Activated CD8-positive, alpha-beta memory T cell treated with anti-CD3 and anti-CD28 coated beads, Interleukin-2, amount 50 U/mL, for 24 hours (primary cell): ENCODE data around the gene CDH4.

Experiments
- DNase-seq: peaks from one replicate; pipeline ENCODE4 v3.0.0-alpha.2; 2020; ENCODE audit errors: extremely low read depth

CDH4 gene

DNA sequence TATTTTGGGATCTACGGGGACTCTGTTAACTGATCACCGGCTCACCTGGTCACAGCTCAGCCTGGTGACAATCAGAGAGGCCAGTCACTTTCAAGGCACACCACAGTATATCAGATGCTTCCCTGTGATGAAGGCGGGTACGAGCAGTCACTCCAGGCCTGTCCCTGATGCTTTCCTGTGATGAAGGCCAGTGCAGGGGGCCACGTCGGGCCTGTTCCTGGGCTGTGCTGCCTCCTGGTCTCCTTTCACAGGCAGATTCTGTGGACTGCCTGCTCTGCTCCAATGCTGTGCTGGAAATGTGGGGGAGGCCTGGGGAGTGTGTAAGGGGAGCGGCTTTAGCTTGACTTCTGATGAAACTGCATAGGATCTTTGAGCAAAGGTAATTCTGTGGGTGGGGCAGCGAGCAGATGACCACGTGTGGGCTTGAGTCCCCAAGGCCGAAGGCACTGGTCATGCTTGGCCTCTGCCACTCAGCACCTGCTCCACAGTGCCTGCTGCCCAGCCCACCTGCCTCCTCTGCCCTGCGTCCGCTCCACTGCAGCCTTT is 441.1 kb downstream of the CDH4 start:
- DNase-seq: no peak

DNA sequence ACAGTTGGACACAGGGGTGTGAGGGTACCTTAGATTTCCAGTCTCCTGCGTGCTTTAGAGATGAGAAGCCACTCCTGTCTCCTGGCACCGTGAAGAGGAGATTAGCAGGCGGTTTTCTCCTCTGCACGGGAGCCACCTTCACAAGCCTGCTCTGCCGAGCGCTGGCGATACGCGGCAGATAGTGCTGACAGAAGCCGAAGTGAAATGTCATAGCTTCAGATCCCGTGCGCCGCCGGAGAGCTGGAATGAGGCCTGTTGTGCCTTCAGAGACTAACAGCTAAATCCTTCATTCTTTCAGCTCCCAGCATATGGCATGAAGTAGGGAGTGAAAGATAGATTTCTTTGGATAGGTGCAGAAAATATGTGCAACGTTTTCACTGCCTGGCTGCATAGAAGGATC is 442.6 kb downstream of the CDH4 start:
- DNase-seq: no peak

DNA sequence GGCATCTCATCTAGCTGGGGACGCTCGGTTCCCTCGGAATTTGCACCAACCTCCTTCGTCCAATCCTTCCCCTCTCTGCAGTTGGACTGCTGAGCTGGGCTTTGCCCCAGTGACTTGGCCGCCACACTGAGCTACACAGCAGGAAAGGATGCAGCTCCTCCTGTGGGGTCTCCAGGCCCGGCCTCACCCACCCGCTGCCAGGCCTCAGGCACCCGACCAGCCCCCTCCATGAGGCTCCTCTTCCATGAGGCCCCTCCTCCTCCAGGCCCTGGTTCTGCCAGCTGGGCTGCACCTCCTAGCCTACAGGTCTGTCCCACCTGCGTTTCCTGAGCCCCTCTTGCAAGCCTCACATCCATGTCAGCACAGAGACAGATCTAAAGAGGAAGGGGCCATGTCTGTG is 443.7 kb downstream of the CDH4 start:
- DNase-seq: no peak

DNA sequence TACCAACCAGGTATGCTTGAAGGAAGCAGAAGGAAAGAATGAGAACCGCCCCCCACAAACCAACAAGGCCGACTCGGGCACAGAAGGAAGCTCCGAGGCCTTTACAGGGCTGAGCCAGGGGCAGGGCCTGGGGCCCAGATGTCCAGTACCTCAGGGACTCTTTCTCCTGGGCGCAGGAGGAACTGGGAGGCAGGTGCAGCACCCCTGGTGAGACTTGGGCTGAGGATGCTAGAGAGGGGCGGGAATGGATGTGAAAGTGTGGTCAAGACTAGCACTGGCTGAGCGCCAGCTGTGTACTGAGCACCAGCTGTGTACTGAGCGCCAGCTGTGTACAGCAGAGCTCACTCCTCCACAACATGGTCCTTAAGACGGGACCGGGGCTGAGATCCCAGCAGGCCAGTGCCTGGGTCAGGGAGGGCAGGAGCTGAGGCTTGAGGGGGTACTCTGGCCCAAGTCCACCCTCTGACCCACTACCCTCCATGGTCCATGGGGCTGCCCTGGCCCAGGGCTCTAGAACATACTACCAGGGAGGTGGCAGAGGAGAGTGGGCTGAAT is 444.2 kb downstream of the CDH4 start:
- no peak for DNase-seq

DNA sequence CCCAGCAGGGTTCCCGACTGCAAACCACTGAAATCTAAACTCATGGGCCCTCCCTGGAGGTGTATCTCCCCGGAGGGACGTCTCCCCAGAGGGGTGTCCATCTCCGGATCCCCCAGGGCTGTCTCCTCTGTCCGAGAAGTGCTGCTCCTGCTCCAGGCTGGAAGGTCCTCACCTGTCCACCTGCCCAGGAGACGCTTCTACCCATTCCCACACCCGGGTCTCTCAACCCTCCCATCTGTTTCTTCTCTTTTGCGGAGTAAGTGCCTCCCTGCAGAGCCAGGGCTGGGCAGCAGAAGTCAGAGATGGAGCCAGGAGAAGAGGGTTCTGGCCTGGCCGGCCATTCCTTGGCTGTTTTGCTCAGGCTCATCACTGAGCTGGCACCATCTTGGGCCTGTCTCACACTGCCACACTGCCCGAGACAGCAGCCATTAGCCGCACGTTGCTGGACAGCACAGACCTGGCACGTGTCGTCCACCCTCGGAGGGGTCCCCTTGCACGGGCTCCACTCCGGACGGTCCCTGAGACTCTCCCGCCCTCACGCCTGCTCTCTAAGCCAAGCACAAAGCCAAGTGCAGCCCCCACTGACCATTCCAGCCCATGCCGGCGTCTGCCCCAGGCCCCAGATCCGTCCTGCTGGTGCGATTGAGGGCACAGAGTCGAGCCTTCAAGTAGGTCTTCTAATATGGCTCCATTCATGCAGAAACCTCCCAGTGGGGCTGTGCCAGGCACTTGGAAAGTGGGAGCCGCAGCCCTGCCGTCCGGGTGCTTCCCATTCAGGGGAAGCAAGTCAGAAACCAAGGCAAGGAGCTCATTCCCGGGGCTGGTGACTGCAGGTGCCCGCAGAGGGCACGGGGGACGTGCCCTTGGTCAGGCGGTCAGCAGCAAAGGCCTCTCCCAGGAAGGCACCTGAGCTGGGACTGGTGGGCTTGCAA is 445.9 kb downstream of the CDH4 start:
- no peak for DNase-seq

DNA sequence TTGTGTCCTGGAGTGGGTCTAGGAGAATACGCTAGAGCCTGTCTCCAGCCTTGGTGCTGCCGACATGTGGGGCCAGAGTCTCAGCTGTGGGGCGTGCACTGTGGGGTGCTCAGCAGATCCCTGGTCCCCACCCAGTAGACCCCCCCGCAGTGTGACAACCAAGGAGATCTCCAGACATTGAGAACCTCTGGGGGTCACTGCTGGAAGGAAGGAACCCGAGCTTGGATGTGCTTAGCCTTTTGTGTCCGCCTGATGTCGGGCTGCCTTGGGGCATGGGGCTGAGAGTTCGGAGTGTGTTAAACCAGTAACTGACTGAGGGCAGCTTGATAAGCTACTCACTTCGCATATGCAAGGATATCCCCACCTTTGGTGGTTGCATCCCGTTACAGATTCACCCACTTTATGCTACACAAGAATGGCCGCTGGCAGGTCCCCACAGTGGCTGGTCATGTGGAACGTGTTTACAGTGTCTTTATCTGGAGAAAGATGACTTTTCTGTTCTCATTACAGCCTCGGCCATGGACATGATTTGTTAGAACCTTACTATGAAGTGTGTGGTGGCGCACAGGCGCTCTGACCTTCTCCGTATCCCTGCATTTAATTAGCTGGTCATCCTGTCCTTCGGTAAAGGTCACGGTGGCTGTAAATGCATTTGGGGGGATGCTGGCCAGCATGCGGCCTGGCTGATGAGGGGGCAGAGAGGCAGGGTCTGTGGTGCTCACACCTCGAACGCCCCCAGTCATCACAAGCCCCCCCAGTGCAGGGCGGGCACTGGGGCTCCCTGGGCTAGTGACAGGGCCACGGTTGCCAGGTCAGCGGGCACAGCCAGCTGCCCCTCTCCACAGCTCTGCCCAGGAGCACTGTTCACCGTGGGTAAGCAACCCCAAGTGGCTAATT is 446.8 kb downstream of the CDH4 start:
- no peak for DNase-seq

DNA sequence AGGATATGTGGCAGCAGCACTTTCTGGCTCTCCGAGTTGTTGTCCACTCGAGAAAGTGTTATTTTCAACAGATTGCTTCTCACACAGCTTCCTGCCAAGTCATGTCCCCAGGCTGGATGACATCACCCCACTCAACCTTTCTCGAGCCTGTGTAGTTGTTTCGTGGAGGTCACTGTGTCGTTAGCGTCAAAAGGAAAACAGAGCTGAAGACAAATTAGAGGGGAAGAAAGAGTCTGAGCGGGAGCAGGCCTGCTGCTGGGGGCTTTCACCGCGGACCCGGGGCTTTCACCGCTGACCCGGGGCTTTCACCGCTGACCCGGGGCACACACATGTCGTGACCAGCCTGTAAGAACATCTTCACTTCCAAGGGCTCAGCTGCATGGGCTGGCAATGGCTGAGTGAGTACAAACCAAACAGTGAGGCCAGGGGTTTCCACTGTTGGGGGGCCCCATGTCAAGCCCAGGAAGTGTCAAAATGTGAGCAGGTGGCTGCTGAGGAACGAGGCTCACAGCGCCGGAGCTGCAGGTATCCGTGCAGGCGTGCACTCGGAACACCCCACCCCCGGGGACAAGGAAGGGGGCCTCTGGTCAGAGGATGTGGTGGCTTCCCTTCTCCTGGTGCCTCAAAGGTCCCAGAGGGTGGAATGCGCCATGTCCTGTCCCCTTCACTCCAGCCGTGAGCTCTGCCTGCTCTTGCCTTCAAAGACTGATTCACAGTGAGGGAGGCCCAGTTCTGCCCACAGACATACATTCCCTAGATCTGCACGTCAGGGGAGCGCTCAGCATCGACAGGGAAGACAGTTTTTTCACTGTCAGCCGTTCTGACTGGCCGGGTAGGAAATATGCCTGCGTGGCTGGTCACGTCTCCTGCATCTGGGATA is 447.7 kb downstream of the CDH4 start:
- DNase-seq: no peak

DNA sequence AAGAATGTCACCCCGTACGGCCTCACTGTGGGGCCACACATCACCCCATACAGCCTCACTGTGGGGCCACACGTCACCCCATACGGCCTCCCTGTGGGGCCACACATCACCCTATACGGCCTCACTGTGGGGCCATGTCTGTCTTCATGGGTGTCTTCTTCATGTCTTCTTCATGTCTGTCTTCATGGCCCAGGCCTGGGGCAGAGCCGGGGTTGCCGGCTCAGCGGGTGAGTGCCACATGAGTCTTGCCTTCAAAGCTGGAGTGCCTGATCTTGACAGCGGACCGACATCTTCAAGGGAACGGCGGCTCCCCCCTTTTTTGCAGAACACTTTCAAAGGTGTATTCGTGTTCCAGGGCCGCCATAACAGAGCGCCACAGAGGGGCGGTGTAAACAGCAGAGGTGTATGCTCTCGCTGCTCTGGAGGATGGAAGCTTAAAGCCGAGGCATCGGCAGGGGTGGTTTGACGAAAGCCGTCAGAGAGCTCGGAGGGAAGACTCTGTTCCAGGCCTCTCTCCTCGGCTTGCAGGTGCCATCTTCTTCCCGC is 448.6 kb downstream of the CDH4 start:
- no peak for DNase-seq

DNA sequence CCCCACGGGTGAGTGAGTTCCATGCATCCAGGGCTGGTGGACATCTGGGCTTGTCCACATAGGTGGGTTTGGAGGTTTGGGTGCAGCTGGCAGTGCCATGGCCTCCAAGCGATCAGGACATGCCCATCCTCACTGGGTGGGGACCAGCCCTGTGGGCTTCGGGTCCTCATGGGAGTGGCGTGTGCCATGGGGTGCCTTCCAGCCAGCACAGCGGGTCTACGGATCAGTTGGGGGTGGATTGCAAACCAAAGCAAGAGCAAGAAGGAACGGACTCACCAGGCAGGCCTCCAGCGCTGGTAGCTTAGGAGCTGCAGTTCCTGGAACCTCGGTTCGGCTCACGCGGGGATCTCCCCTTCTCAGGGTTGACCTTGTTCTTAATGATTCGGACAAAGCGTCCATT is 449.3 kb downstream of the CDH4 start:
- no peak for DNase-seq

DNA sequence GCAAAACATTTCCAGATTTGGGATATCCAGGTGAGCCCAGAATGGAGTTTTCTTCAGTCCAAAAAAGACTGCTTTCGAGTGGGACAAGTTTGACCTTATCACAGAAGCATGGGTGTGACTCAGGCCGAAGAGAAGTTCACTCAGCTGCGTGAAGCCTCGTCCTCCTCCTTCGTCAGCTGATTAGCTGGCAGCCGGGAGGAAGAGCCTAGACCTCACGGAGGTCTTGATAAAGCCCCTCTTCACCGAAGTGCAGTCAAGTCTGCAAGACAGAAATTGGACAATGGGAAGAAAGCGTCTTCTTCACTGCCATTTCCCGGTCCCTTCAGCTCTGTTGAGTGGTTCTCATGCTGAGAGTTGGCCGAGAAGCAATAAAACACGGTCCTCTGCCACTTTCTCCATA is 449.7 kb downstream of the CDH4 start:
- no peak for DNase-seq

DNA sequence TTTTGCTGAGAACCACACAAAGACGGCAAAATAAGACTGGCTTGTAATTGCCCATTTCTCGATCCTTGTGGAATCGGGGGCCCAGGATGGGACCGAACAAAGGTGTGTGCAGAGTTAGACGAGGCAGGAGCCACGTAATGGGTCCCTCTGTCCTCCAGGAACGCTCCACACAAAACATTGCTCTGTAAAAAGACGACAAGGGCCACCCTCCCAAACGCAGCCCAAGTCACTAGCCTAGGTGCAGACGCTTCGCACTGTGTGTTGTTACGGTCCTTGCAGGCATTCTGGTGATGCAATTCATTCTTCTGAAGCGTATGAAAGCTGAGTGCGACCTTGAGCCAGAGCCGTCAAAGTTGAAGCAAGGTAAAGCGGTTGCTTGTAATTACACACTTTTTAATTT is 450.2 kb downstream of the CDH4 start:
- DNase-seq: no peak

DNA sequence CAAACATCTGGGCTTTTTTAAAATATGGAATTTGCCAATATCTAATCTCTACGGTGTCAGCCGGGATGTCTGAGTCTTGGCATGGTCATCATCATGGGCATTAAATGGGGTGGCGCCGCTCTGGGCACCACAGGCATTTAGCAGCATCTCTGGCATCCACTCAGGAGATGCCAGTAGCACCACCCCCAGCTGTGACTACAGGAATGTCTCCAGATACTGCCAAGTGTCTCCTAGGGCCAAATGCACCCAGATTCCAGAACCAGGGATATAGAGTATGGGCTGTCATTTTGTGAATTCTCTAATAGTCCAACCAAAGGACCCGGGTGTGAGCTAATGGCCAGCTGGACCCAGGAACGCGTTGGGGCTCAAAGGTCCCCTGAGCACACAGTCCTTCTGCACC is 452.6 kb downstream of the CDH4 start:
- no peak for DNase-seq

DNA sequence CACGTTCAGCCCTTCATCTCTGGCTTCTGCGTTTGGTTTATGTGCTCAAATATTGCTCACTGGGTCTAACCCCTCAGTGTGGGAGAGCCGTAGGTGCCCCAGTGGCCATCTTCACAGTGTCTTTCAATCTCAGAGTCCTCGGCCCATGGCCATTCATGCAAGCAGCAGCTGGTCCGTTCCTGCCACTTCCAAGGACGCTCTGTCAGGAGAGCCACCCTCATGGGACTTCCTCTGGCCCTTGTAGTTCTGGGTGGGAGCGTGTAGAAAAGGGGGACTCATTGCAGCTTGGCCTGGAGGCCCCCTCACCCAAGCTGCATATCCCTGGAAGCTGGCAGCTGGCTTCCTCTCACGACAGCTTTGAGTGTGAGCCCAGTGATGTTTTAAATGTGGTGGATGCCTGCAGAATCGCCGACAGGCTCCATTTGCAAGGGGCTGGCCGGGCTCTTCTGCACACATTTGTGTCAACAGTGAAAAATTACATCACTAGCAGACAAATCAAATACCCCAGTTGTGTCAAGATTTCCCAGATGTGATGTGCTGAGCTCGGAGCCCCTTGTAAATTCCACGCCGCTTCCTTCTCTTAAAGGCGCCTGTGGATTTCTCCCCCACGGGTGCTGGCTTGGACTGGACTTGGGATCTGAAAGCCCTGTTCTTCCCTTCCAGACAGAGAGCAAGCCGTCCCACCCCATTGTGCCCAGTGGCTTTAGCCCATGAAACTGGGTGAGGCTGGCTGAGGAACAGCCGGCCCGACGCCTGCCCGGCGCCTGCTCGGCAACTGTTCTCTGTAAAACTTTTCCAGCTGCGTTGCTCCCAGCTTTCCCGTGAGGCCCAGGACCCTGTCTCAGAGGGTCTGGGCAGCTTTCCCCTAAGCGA is 453.6 kb downstream of the CDH4 start:
- no peak for DNase-seq

DNA sequence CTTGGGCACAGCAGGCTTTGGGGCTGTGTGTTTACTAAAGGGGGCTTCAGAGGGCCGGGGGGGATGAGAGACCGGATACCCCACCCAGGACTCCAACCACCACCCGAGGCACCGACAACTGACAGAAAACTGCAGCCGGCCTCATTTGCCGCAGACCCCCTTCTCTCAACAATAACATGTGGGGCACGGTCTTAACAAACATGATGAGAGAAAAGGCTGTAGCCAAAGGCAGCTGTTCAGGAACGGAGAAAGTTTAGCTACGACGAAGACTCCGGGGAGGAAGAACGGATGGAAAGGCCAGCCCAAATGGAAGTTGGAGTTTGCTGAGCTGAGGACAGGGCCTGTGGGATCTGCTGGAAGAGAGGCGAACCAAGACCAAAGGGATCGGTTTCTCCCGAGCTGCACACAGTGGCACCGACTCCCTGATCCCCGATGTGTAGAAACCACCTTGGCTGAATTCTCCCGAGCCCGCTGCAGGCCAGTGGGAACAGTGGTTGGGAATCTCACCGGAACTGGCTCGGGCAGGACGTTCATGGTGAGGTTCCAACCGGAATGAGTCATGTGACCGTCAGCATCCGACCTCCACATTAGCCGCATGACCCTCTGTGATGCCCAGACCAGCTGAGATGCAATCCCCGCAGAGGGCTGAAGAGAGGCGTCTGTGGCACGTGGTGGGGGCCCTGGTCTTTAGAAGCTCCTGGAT is 454.3 kb downstream of the CDH4 start:
- no peak for DNase-seq

DNA sequence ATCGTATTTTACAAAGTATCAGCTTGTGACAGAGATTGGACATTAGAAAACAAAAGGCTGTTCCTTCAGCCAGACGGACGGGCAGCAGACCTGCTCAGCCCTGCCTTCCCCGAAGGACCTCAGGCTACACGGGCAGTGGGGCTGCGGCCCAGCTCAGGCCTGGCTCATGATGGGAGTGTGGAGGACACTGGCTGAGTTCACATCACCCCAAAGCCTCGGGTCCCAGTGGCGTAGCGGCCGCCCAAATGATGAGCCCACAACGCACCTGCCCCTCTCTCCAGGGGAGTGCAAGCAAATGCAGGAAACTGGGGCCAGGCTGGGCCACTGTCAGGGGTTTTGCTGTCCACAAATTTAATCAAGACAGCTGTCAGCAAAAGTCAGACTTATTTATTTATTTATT is 456.8 kb downstream of the CDH4 start:
- DNase-seq: no peak

DNA sequence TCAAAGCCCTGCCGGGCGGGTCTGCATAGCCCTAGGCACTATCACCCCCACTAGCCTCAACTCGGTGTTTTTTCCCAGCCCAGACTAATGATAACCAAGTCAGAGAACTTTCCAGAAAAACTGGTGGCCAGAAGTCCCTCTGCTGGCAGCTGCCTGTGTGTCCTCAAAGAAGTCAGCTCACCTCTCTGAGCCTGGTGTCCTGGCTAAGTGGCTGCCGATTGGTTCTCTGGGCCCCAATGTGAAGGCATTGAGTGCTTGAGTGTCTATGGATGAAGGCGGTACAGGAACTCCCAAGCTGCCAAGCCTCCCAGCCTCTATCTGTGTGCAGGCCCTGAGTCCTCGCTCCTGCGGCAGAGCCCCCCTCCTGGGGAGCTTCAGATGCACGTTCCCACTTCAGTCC is 458.0 kb downstream of the CDH4 start:
- no peak for DNase-seq

DNA sequence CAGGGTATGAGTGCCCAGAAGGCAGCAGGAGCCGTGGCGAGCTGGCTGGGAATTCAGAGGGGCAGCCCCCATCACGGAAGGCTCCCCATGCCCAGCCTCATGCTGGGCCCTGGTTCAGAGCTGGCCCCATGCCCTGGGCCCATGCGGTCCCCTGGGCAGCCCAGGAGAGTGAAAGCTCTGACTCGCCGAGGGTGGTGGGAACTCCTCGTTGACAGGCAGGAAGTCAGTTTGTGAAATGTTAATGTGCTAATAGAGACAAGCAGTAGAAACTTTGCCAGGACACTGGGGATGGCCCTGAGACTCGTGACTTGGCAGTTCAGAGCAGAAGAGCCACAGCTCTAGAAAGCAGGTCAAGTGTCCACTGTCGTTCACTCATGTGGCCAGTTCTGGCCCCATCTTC is 460.6 kb downstream of the CDH4 start:
- no peak for DNase-seq

DNA sequence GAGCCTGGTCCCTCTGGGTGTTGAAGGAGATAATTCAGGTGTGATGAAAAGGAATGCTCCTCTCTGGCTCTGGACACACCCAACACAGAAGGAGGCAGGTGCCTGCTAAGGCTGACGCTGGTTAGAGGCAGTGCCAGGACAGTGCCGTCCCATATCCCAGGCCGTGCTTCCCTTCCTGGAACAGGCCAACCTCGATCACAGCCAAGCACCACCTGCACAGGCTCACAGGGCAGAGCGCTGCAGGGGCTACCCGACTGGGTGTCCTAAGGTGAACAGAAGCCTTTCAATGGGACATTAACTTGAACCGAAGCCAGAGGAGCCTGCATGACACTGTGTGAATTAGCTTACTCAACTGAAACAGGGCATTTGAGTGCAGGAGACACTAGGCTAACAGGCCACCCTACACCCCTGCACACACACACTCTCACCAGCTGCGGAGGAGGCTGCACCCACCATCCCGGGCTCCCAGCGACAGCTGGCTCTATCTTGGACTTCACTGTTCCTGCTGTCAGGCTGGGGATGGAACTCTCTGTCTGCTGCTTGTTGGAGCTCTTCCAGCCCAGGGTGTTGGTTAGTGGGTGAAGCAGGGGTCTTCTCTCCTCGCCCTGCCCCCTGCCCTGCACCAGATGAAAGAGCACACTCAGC is 466.4 kb downstream of the CDH4 start:
- no peak for DNase-seq
